Common myeloid progenitor, CD34-positive (primary cell): Measurements from ENCODE around the gene SMIM45.

Experiments
- CTCF ChIA-PET: fragments of 350-600 bp; sonication (Branson Sonifier 250); formaldehyde crosslinking; loops from one replicate; lab custom pipeline; 2021; ENCODE audit warnings: antibody characterized with exemption; lab: Charles Lee
- POLR2A ChIA-PET: fragments of 350-600 bp; sonication (Branson Sonifier 250); formaldehyde crosslinking; loops from one replicate; lab custom pipeline; 2021; ENCODE audit warnings: antibody characterized with exemption; lab: Charles Lee
- DNase-seq, 3 donors: peaks; one replicate each; pipeline versions ENCODE4 v3.0.0 to v3.0.0-alpha.2; 2013
- H3K27ac ChIP-seq, 2 experiments: 1 replicate in 1 of 2; 2 replicates in 1 of 2; pipeline ENCODE4 v1.7.0; 2013; ENCODE audit warnings: inconsistent platforms in 2 of 2, low read length in 2 of 2, mild to moderate bottlenecking in 2 of 2, low read depth in 1 of 2, moderate library complexity in 1 of 2; ENCODE audit not compliant: severe bottlenecking in 2 of 2, insufficient read depth in 1 of 2, poor library complexity in 1 of 2
- H3K27me3 ChIP-seq, 5 experiments: replicated peaks in 2 of 5; 1 replicate in 3 of 5; 2 replicates in 2 of 5; pipeline versions ENCODE4 v1.6.1 to v1.7.0; 2013; ENCODE audit warnings: low read length in 4 of 5, mild to moderate bottlenecking in 2 of 5, moderate library complexity in 2 of 5, inconsistent platforms in 1 of 5; ENCODE audit not compliant: insufficient read depth in 5 of 5, control insufficient read depth in 4 of 5
- H3K36me3 ChIP-seq, 4 experiments: 1 replicate in 2 of 4; 2 replicates in 2 of 4; pipeline versions ENCODE4 v1.6.1 to v1.7.0; 2013; ENCODE audit warnings: low read length in 3 of 4, control low read depth in 1 of 4, mild to moderate bottlenecking in 1 of 4; ENCODE audit not compliant: control insufficient read depth in 4 of 4, insufficient read depth in 4 of 4
- H3K4me1 ChIP-seq, 4 experiments: 1 replicate in 3 of 4; 2 replicates in 1 of 4; pipeline versions ENCODE4 v1.6.1 to v1.7.1; 2013; ENCODE audit warnings: low read length in 3 of 4, mild to moderate bottlenecking in 3 of 4, control low read depth in 1 of 4, inconsistent platforms in 1 of 4, moderate library complexity in 1 of 4; ENCODE audit not compliant: control insufficient read depth in 4 of 4, insufficient read depth in 4 of 4; ENCODE audit errors: control extremely low read depth in 1 of 4
- H3K4me3 ChIP-seq, 7 experiments: 1 replicate in 4 of 7; 2 replicates in 3 of 7; pipeline versions ENCODE4 v1.5.1 to v1.7.0; 2013; ENCODE audit warnings: mild to moderate bottlenecking in 7 of 7, low read length in 6 of 7, moderate library complexity in 6 of 7, inconsistent platforms in 2 of 7, low read depth in 2 of 7, control low read depth in 1 of 7; ENCODE audit not compliant: insufficient read depth in 4 of 7, control insufficient read depth in 1 of 7; ENCODE audit errors: extremely low read depth in 1 of 7
- H3K9me3 ChIP-seq, 5 experiments: 1 replicate in 4 of 5; 2 replicates in 1 of 5; pipeline versions ENCODE4 v1.6.1 to v1.7.1; 2013; ENCODE audit warnings: low read length in 4 of 5, mild to moderate bottlenecking in 2 of 5, inconsistent platforms in 1 of 5, low read depth in 1 of 5, moderate library complexity in 1 of 5; ENCODE audit not compliant: control insufficient read depth in 4 of 5, insufficient read depth in 2 of 5; ENCODE audit errors: control extremely low read depth in 1 of 5
- WGBS: methylation state at CpG from one replicate; pipeline ENCODE4 v1.1.5; 2013; ENCODE audit not compliant: insufficient coverage; 5-methylcytosine and 5-hydroxymethylcytosine counted together

Gene SMIM45

GRCh38 chr22:41976961-41977566 is 25.1 kb downstream of the SMIM45 start:
- Histone ChIP-seq H3K4me1 (peaks cover 0 to 14% (median 9%) of the 10 kb centered on the region in 4 experiments), H3K9me3 (no peaks in the 10 kb centered on the region), H3K27ac (no peak overlapping the region), H3K27me3 (peaks cover 0 to 52% (median 27%) of the 10 kb centered on the region in 5 experiments), H3K4me3 (peak overlapping the region in 6 of 7 experiments; percentile 9 to 70 (median 50)), H3K36me3 (no peaks in the 10 kb centered on the region)
- POLR2A ChIA-PET: no interaction called here
- DNase-seq: peak in 2 of 3 donors; percentile 27 to 40
- WGBS: 3% methylated on average over 32 of the region's 46 CpGs
- CTCF ChIA-PET: interaction anchor here (0.7 to 0.8 kb wide), 2 partner anchors 10 to 11 kb away, joined by 3 read pairs; no protein-coding TSS in a partner anchor

- Histone ChIP-seq H3K36me3 (no peaks in the 10 kb centered on the region), H3K4me3 (no peak overlapping the region), H3K9me3 (no peaks in the 10 kb centered on the region), H3K27ac (no peak overlapping the region), H3K4me1 (peaks cover 0 to 14% (median 9%) of the 10 kb centered on the region in 4 experiments), H3K27me3 (peaks cover 0 to 47% (median 31%) of the 10 kb centered on the region in 5 experiments)
- POLR2A ChIA-PET: no interaction called here
- DNase-seq: no peak
- 100% methylated on average over 1 of the region's 1 CpG for WGBS
- CTCF ChIA-PET: no interaction called here
These were observed 26.8 kb downstream of the SMIM45 start for GRCh38 chr22:41978732-41979131.

GRCh38 chr22:41979423-41980250 is 27.7 kb downstream of the SMIM45 start:
- POLR2A ChIA-PET: no interaction called here
- Histone ChIP-seq H3K27ac (no peak overlapping the region), H3K4me1 (peaks cover 0 to 14% (median 9%) of the 10 kb centered on the region in 4 experiments), H3K27me3 (peaks cover 0 to 44% (median 31%) of the 10 kb centered on the region in 5 experiments), H3K36me3 (no peaks in the 10 kb centered on the region), H3K4me3 (no peak overlapping the region), H3K9me3 (no peaks in the 10 kb centered on the region)
- 98% methylated on average over 5 of the region's 9 CpGs for WGBS
- CTCF ChIA-PET: no interaction called here
- no peak for DNase-seq

- Histone ChIP-seq H3K27me3 (peaks cover 0 to 16% (median 7%) of the 10 kb centered on the region in 5 experiments), H3K4me3 (no peak overlapping the region), H3K4me1 (no peaks in the 10 kb centered on the region), H3K36me3 (no peaks in the 10 kb centered on the region), H3K27ac (no peak overlapping the region), H3K9me3 (no peaks in the 10 kb centered on the region)
- DNase-seq: no peak
- ChIA-PET CTCF (interaction anchor here (0.6 to 1.0 kb wide), 2 partner anchors 15 to 26 kb away, joined by 3 to 4 read pairs; no protein-coding TSS in a partner anchor), POLR2A (no interaction called here)
- 93% methylated on average over 3 of the region's 5 CpGs for WGBS
These were observed 30.9 kb downstream of the SMIM45 start for GRCh38 chr22:41982865-41983264.

GRCh38 chr22:41983513-41984405 is 31.8 kb downstream of the SMIM45 start:
- peaks cover 0 to 8% (median 6%) of the 10 kb centered on the region in 5 experiments for H3K27me3 ChIP-seq
- 98% methylated on average over 5 of the region's 6 CpGs for WGBS
- H3K9me3 ChIP-seq: no peaks in the 10 kb centered on the region
- no peaks in the 10 kb centered on the region for H3K36me3 ChIP-seq
- H3K4me1 ChIP-seq: no peaks in the 10 kb centered on the region
- no peak for DNase-seq
- ChIA-PET CTCF (interaction anchor here (0.6 to 1.0 kb wide), 2 partner anchors 15 to 27 kb away, joined by 3 to 4 read pairs; no protein-coding TSS in a partner anchor), POLR2A (no interaction called here)
- H3K4me3 ChIP-seq: no peak overlapping the region
- H3K27ac ChIP-seq: no peak overlapping the region

GRCh38 chr22:41987276-41987675 is 35.3 kb downstream of the SMIM45 start:
- Histone ChIP-seq H3K9me3 (no peaks in the 10 kb centered on the region), H3K4me3 (no peak overlapping the region), H3K4me1 (no peaks in the 10 kb centered on the region), H3K27ac (no peak overlapping the region), H3K36me3 (no peaks in the 10 kb centered on the region), H3K27me3 (peaks cover 0 to 7% (median 0%) of the 10 kb centered on the region in 5 experiments)
- WGBS: 99% methylated on average over 5 of the region's 5 CpGs
- POLR2A ChIA-PET: no interaction called here
- CTCF ChIA-PET: interaction anchor here (1.1 kb wide), 1 partner anchor 126 kb away, joined by 3 read pairs; no protein-coding TSS in a partner anchor
- DNase-seq: no peak
